Ascending aorta (tissue), 2 donors: Measurements from ENCODE around the gene DEGS2. TPM values are rescaled to one million over a fixed set of nuclear protein-coding genes. Genes with fewer than 3 reads are reported as not detected.

Experiments used
- DNase-seq, 2 donors: peaks; one replicate each; pipeline ENCODE4 v3.0.0-alpha.2; 2019; ENCODE audit warnings: low spot score in 2 of 2
- H3K27ac ChIP-seq, 2 donors: fragments of 200-600 bp; sonication (generic); one replicate each; pipeline ENCODE4 v1.5.1; 2016 to 2017; ENCODE audit warnings: mild to moderate bottlenecking in 1 of 2
- H3K27me3 ChIP-seq: fragments of 200-600 bp; sonication (generic); one replicate; pipeline ENCODE4 v1.5.1; 2017
- H3K36me3 ChIP-seq, 2 donors: fragments of 200-600 bp; sonication (generic); one replicate each; pipeline ENCODE4 v1.5.1; 2016
- H3K4me1 ChIP-seq, 2 donors: fragments of 200-600 bp; sonication (generic); one replicate each; pipeline ENCODE4 v1.5.1; 2016 to 2017; ENCODE audit warnings: mild to moderate bottlenecking in 1 of 2
- H3K4me3 ChIP-seq, 2 donors: fragments of 200-600 bp; sonication (generic); one replicate each; pipeline ENCODE4 v1.5.1; 2016 to 2017; ENCODE audit warnings: mild to moderate bottlenecking in 1 of 2
- H3K9me3 ChIP-seq, 2 donors: fragments of 200-600 bp; sonication (generic); one replicate each; pipeline ENCODE4 v1.5.1; 2016
- CTCF ChIP-seq, 3 experiments: fragments of 200-600 bp in 2 of 3; fragments of 450-650 bp in 1 of 3; sonication (generic) in 2 of 3; IDR thresholded peaks; one replicate each; pipeline ENCODE4 v1.5.1; 2016 to 2019; ENCODE audit warnings: antibody characterized with exemption in 3 of 3, mild to moderate bottlenecking in 1 of 3, moderate library complexity in 1 of 3
- intact Hi-C: fragments of 100-400 bp; cut with DNase I; formaldehyde crosslinking; loops from one replicate; pipeline ENCODE4 v1.15.1; 2023
- total RNA-seq: library from RNA; depleted of rRNA; stranded (reverse); fragments of >200 nt; gene quantifications from one replicate; pipeline ENCODE4 v1.1.0, GENCODE V29; 2016

Gene DEGS2
- total RNA-seq, 1 donor from 2014 or later, result 1.6 TPM

- Histone ChIP-seq H3K4me1 (no peaks in the 10 kb centered on the region), H3K9me3 (no peaks in the 10 kb centered on the region), H3K27me3 (no peaks in the 10 kb centered on the region), H3K4me3 (no peak overlapping the region), H3K36me3 (peaks cover 8 to 11% of the 10 kb centered on the region in 2 donors), H3K27ac (no peak overlapping the region)
- no peak for TF ChIP-seq CTCF (IDR thresholded peaks at IDR 0.05)
- intact Hi-C loops, result no loop called here
- DNase-seq, result no peak
These were observed 28.9 kb downstream of the DEGS2 start for GRCh38 chr14:100130521-100130920.

GRCh38 chr14:100129161-100129589, 30.3 kb downstream of the DEGS2 start:
- TF ChIP-seq CTCF (IDR thresholded peaks at IDR 0.05), result no peak
- Histone ChIP-seq H3K9me3 (no peaks in the 10 kb centered on the region), H3K27me3 (no peaks in the 10 kb centered on the region), H3K4me3 (no peak overlapping the region), H3K27ac (no peak overlapping the region), H3K4me1 (no peaks in the 10 kb centered on the region), H3K36me3 (peaks cover 6 to 11% of the 10 kb centered on the region in 2 donors)
- DNase-seq, result no peak
- intact Hi-C loops, result no loop called here

- intact Hi-C loops, result no loop called here
- peaks cover 7 to 11% of the 10 kb centered on the region in 2 donors for H3K36me3 ChIP-seq
- TF ChIP-seq CTCF (IDR thresholded peaks at IDR 0.05), result no peak
- no peak overlapping the region for H3K4me3 ChIP-seq
- no peaks in the 10 kb centered on the region for H3K4me1 ChIP-seq
- H3K9me3 ChIP-seq, result no peaks in the 10 kb centered on the region
- H3K27ac ChIP-seq, result no peak overlapping the region
- no peak for DNase-seq
- H3K27me3 ChIP-seq, result no peaks in the 10 kb centered on the region
These were observed 30.8 kb downstream of the DEGS2 start for GRCh38 chr14:100128688-100129087.

- no peaks in the 10 kb centered on the region for H3K9me3 ChIP-seq
- no peak for DNase-seq
- H3K27me3 ChIP-seq, result no peaks in the 10 kb centered on the region
- peaks cover 9 to 11% of the 10 kb centered on the region in 2 donors for H3K36me3 ChIP-seq
- H3K4me1 ChIP-seq, result no peaks in the 10 kb centered on the region
- no peak for TF ChIP-seq CTCF (IDR thresholded peaks at IDR 0.05)
- H3K27ac ChIP-seq, result no peak overlapping the region
- H3K4me3 ChIP-seq, result no peak overlapping the region
- intact Hi-C loops, result no loop called here
These were observed 31.5 kb downstream of the DEGS2 start for GRCh38 chr14:100127853-100128455.

GRCh38 chr14:100126401-100126800, 33.0 kb downstream of the DEGS2 start:
- no peaks in the 10 kb centered on the region for H3K9me3 ChIP-seq
- H3K4me3 ChIP-seq, result no peak overlapping the region
- DNase-seq, result no peak
- no peak for TF ChIP-seq CTCF (IDR thresholded peaks at IDR 0.05)
- intact Hi-C loops, result no loop called here
- H3K27me3 ChIP-seq, result no peaks in the 10 kb centered on the region
- H3K36me3 ChIP-seq, result peaks cover 6% of the 10 kb centered on the region in 2 donors
- H3K27ac ChIP-seq, result no peak overlapping the region
- no peaks in the 10 kb centered on the region for H3K4me1 ChIP-seq
